SK-N-SH (cell line): ENCODE data around the gene GNAS. TPM values are rescaled to one million over a fixed set of nuclear protein-coding genes. Genes with fewer than 3 reads are reported as not detected.

Experiments used
- CTCF ChIA-PET: fragments of 300-600, 350-600 bp; formaldehyde crosslinking; extraction: SDS; loops from one replicate; lab custom pipeline; 2021; lab: Yijun Ruan, JAX
- POLR2A ChIA-PET: fragments of 350-600 bp; sonication (Branson Sonifier 250); formaldehyde crosslinking; extraction: SDS; loops from one replicate; lab custom pipeline; 2020; ENCODE audit warnings: antibody characterized with exemption, inconsistent platforms; lab: Yijun Ruan, JAX
- DNase-seq: peaks from one replicate; pipeline ENCODE4 v3.0.0; 2012
- H2AFZ ChIP-seq: fragments of 200-600 bp; sonication (generic); 2 replicates; pipeline ENCODE4 v1.8.1; 2016; ENCODE audit warnings: antibody characterized with exemption, mild to moderate bottlenecking, low read depth
- H3F3A ChIP-seq: fragments of 200-600 bp; sonication (generic); replicated peaks from 2 replicates; pipeline ENCODE3; 2016; ENCODE audit warnings: antibody characterized with exemption, mild to moderate bottlenecking; ENCODE audit not compliant: insufficient read depth
- H3K27ac ChIP-seq, 2 experiments: fragments of 200-500 bp in 1 of 2; fragments of 200-600 bp in 1 of 2; sonication (Bioruptor generic) in 1 of 2; sonication (generic), shearing (Covaris generic) in 1 of 2; 2 replicates each; pipeline versions ENCODE4 v1.5.1 to v1.6.1; 2014 to 2016; ENCODE audit warnings: low read depth in 2 of 2, inconsistent platforms in 1 of 2, low read length in 1 of 2, mild to moderate bottlenecking in 1 of 2, mixed read lengths in 1 of 2
- H3K27me3 ChIP-seq: fragments of 200-600 bp; sonication (generic), shearing (Covaris generic); 2 replicates; pipeline ENCODE4 v1.6.1; 2016; ENCODE audit warnings: mixed run types; ENCODE audit not compliant: insufficient read depth
- H3K36me3 ChIP-seq, 2 experiments: fragments of 200-500 bp in 1 of 2; fragments of 200-600 bp in 1 of 2; sonication (Bioruptor generic) in 1 of 2; sonication (generic) in 1 of 2; replicated peaks in 1 of 2; 2 replicates each; pipeline versions ENCODE3 to v1.5.1; 2014 to 2016; ENCODE audit warnings: low read length in 1 of 2, mild to moderate bottlenecking in 1 of 2; ENCODE audit not compliant: insufficient read depth in 2 of 2, control insufficient read depth in 1 of 2
- H3K4me1 ChIP-seq, 2 experiments: fragments of 200-500 bp in 1 of 2; fragments of 200-600 bp in 1 of 2; sonication (Bioruptor generic) in 1 of 2; sonication (generic), shearing (Covaris generic) in 1 of 2; 2 replicates each; pipeline versions ENCODE4 v1.5.1 to v1.6.1; 2014 to 2016; ENCODE audit warnings: low read depth in 1 of 2, low read length in 1 of 2, mixed run types in 1 of 2; ENCODE audit not compliant: insufficient read depth in 2 of 2, control insufficient read depth in 1 of 2
- H3K4me2 ChIP-seq: fragments of 200-600 bp; sonication (generic), shearing (Covaris generic); 2 replicates; pipeline ENCODE4 v1.6.1; 2017; ENCODE audit warnings: mixed run types
- H3K4me3 ChIP-seq, 2 experiments: fragments of 200-500 bp in 1 of 2; fragments of 200-600 bp in 1 of 2; sonication (Bioruptor generic) in 1 of 2; sonication (generic), shearing (Covaris generic) in 1 of 2; 2 replicates each; pipeline versions ENCODE4 v1.5.1 to v1.8.1; 2014 to 2016; ENCODE audit warnings: low read depth in 2 of 2, inconsistent platforms in 1 of 2, low read length in 1 of 2, mild to moderate bottlenecking in 1 of 2, mixed read lengths in 1 of 2, moderate library complexity in 1 of 2
- H3K79me2 ChIP-seq: fragments of 200-600 bp; sonication (generic); 2 replicates; pipeline ENCODE4 v1.8.1; 2017; ENCODE audit warnings: mild to moderate bottlenecking; ENCODE audit not compliant: insufficient read depth
- H3K9ac ChIP-seq: fragments of 200-600 bp; sonication (generic); 2 replicates; pipeline ENCODE4 v1.6.1; 2017; ENCODE audit warnings: mixed run types
- H3K9me2 ChIP-seq: fragments of 200-600 bp; sonication (generic); 2 replicates; pipeline ENCODE4 v1.6.1; 2017; ENCODE audit warnings: mixed run types
- H3K9me3 ChIP-seq: fragments of 200-600 bp; sonication (generic); 2 replicates; pipeline ENCODE4 v1.6.1; 2017; ENCODE audit warnings: mixed run types, mild to moderate bottlenecking, moderate library complexity
- H4K20me1 ChIP-seq: fragments of 200-600 bp; sonication (generic); 2 replicates; pipeline ENCODE4 v1.6.1; 2017; ENCODE audit warnings: mild to moderate bottlenecking, mixed run types; ENCODE audit not compliant: insufficient read depth
- CHD2 ChIP-seq: fragments of 150-350 bp; IDR thresholded peaks from 2 replicates; pipeline ENCODE4 v1.6.1; 2018; ENCODE audit warnings: low read length; ENCODE audit not compliant: partially characterized antibody
- CTCF ChIP-seq: fragments of 200-600 bp; sonication (generic); IDR thresholded peaks from 2 replicates; pipeline ENCODE4 v1.6.1; 2017; ENCODE audit warnings: antibody characterized with exemption, mild to moderate bottlenecking, moderate library complexity
- ELF1 ChIP-seq: IDR thresholded peaks from 2 replicates; pipeline ENCODE4 v1.4.0; 2012
- EP300 ChIP-seq, 2 experiments: IDR thresholded peaks; 2 replicates each; pipeline versions ENCODE4 v1.4.0 to v1.6.1; 2012; ENCODE audit warnings: borderline replicate concordance in 1 of 2, low read depth in 1 of 2, low read length in 1 of 2
- GABPA ChIP-seq: IDR thresholded peaks from 2 replicates; pipeline ENCODE4 v1.4.0; 2012; ENCODE audit warnings: low read depth, mild to moderate bottlenecking
- GATA2 ChIP-seq: sonication (generic); formaldehyde crosslinking; IDR thresholded peaks from 2 replicates; pipeline ENCODE4 v1.5.0; 2020; ENCODE audit warnings: mild to moderate bottlenecking, missing genetic modification reagents
- IRF3 ChIP-seq: fragments of 150-350 bp; IDR thresholded peaks from 2 replicates; pipeline ENCODE4 v1.6.1; 2016; ENCODE audit warnings: mild to moderate bottlenecking, low read depth, low read length
- JUND ChIP-seq: IDR thresholded peaks from 2 replicates; pipeline ENCODE4 v1.4.0; 2012
- MAX ChIP-seq: IDR thresholded peaks from 2 replicates; pipeline ENCODE4 v1.4.0; 2012; ENCODE audit warnings: low read depth
- MXI1 ChIP-seq: IDR thresholded peaks from 2 replicates; pipeline ENCODE4 v1.6.1; 2012; ENCODE audit warnings: mild to moderate bottlenecking, low read depth, low read length, improper control_type of control experiment
- PBX3 ChIP-seq: IDR thresholded peaks from 2 replicates; pipeline ENCODE4; 2012
- RAD21 ChIP-seq: IDR thresholded peaks from 2 replicates; pipeline ENCODE4 v1.6.1; 2012; ENCODE audit warnings: mild to moderate bottlenecking, low read length
- RCOR1 ChIP-seq: fragments of 150-350 bp; IDR thresholded peaks from 2 replicates; pipeline ENCODE4 v1.6.1; 2017; ENCODE audit warnings: antibody characterized with exemption, low read length
- REST ChIP-seq: IDR thresholded peaks from 2 replicates; pipeline ENCODE4 v1.6.1; 2012; ENCODE audit warnings: mild to moderate bottlenecking, low read depth, low read length, moderate library complexity
- RFX5 ChIP-seq: IDR thresholded peaks from 2 replicates; pipeline ENCODE4 v1.6.1; 2012; ENCODE audit warnings: mild to moderate bottlenecking, improper control_type of control experiment, low read length
- RXRA ChIP-seq: IDR thresholded peaks from 2 replicates; pipeline ENCODE4 v1.4.0; 2012; ENCODE audit warnings: low read depth, mild to moderate bottlenecking, borderline replicate concordance
- SIN3A ChIP-seq: IDR thresholded peaks from 2 replicates; pipeline ENCODE4 v1.6.1; 2012; ENCODE audit warnings: low read depth, mild to moderate bottlenecking, low read length, moderate library complexity, borderline replicate concordance
- TEAD4 ChIP-seq: IDR thresholded peaks from 2 replicates; pipeline ENCODE4 v1.4.0; 2012; ENCODE audit warnings: mild to moderate bottlenecking, borderline replicate concordance; ENCODE audit not compliant: insufficient read depth
- USF1 ChIP-seq: IDR thresholded peaks from 2 replicates; pipeline ENCODE4 v1.4.0; 2012; ENCODE audit warnings: low read depth, borderline replicate concordance
- ZBTB33 ChIP-seq: IDR thresholded peaks from 2 replicates; pipeline ENCODE4 v1.4.0; 2012; ENCODE audit warnings: low read depth, borderline replicate concordance
- WGBS: methylation state at CpG from one replicate; pipeline ENCODE4 v1.1.6; 2017; ENCODE audit warnings: low lambda C conversion rate; 5-methylcytosine and 5-hydroxymethylcytosine counted together
- polyA plus RNA-seq, 3 experiments: library from polyadenylated mRNA; depleted of rRNA; stranded (reverse); fragments of >200 nt; gene quantifications; 2 replicates each; pipeline ENCODE4 v1.2.3, GENCODE V29; 2012

Gene GNAS
- polyA plus RNA-seq, 1 of the 3 experiments (the other 2 are of a cell fraction), result 1,562 TPM

- TF ChIP-seq RCOR1 (no peak), CHD2 (no peak)
- TF ChIP-seq, all 33 proteins: peak for 0
Observed at GRCh38 chr20:58921564-58921963, 69.0 kb downstream of the GNAS start (continued).

GRCh38 chr20:58922036-58922435 is 69.5 kb downstream of the GNAS start:
- Histone ChIP-seq H3K4me3 (no peak overlapping the region), H3K9me2 (no peaks in the 10 kb centered on the region), H3K9ac (no peak overlapping the region), H2AFZ (no peak overlapping the region), H3K27me3 (no peaks in the 10 kb centered on the region; the same call in 1 of the 2 replicates), H4K20me1 (no peaks in the 10 kb centered on the region), H3K4me1 (no peaks in the 10 kb centered on the region), H3K4me2 (no peak overlapping the region), H3K27ac (no peak overlapping the region), H3K79me2 (no peaks in the 10 kb centered on the region), H3F3A (no peaks in the 10 kb centered on the region), H3K9me3 (no peaks in the 10 kb centered on the region), H3K36me3 (no peaks in the 10 kb centered on the region)
- CTCF ChIA-PET, result no interaction called here
- TF ChIP-seq IRF3, result no peak
- no peak for TF ChIP-seq RFX5
- no peak for TF ChIP-seq GATA2 (CRISPR knock-in tag)
- TF ChIP-seq ZBTB33, result no peak
- TF ChIP-seq TEAD4, result no peak
- no peak for TF ChIP-seq PBX3
- no peak for TF ChIP-seq RAD21
- TF ChIP-seq RCOR1, result no peak
- no peak for TF ChIP-seq EP300 (IDR thresholded peaks at IDR 0.05; ENCODE audit: borderline replicate concordance in 1 of 2, low read depth in 1 of 2, low read length in 1 of 2)
- TF ChIP-seq SIN3A, result no peak
- no peak for TF ChIP-seq MAX
- no peak for TF ChIP-seq MXI1
- TF ChIP-seq JUND, result no peak
- no peak for TF ChIP-seq ELF1
- TF ChIP-seq USF1, result no peak
- no peak for TF ChIP-seq CTCF
- TF ChIP-seq RXRA, result no peak
- no peak for TF ChIP-seq GABPA
- no peak for TF ChIP-seq REST
- POLR2A ChIA-PET, result no interaction called here
- no peak for DNase-seq
- WGBS, result 91% methylated on average over 1 of the region's 1 CpG
